ENCODE measurements around the gene TMEM176A. TPM values are rescaled to one million over a fixed set of nuclear protein-coding genes. Genes with fewer than 3 reads are reported as not detected.

Gene TMEM176A
- polyA plus RNA-seq (2013, experiment 1 of 2): 4.9 TPM
- 4.5 TPM for polyA plus RNA-seq (2013, experiment 2 of 2)

GRCh38 chr7:150800581-150801241, at the start of gene TMEM176A:
Gene TMEM176A (plus strand): TSS chr7:150800769. CDS start chr7:150801551, 782 bp downstream.
- Histone ChIP-seq H2BK12ac (ENCODE audit: low read length in 2 of 2) (no peak within 1 kb of the TSS), H3K4me2 (ENCODE audit: low read length, poor library complexity, severe bottlenecking) (no peak within 1 kb of the TSS), H4K91ac (ENCODE audit: low read length) (no peak within 1 kb of the TSS), H2AFZ (ENCODE audit: low read depth, low read length) (no peak within 1 kb of the TSS), H2AK5ac (ENCODE audit: low read length, severe bottlenecking) (no peak within 1 kb of the TSS), H3K27ac (ENCODE audit: low read length, poor library complexity, severe bottlenecking) (no peak within 1 kb of the TSS), H3K4ac (ENCODE audit: low read depth in 1 of 2, low read length in 2 of 2) (no peak within 1 kb of the TSS), H2BK15ac (ENCODE audit: low read depth, poor library complexity, severe bottlenecking) (no peak within 1 kb of the TSS), H3K9ac (ENCODE audit: low read length) (no peak within 1 kb of the TSS), H2BK120ac (ENCODE audit: low read depth, low read length) (no peak within 1 kb of the TSS), H2BK5ac (ENCODE audit: low read depth, low read length, poor library complexity, severe bottlenecking) (no peak within 1 kb of the TSS), H3K79me1 (replicated peaks; ENCODE audit: low read length, poor library complexity, severe bottlenecking) (no peaks in the 10 kb centered on the region), H3K4me1 (ENCODE audit: control insufficient read depth, insufficient read depth, low read depth, low read length) (no peaks in the 10 kb centered on the region), H3K9me3 (ENCODE audit: control insufficient read depth, low read length) (peaks cover 1% of the 10 kb centered on the region), H4K8ac (ENCODE audit: low read length) (no peak within 1 kb of the TSS), H3K27me3 (ENCODE audit: control insufficient read depth in 1 of 2, insufficient read depth in 1 of 2, low read length in 2 of 2) (peaks cover 16 to 54% of the 10 kb centered on the region in 2 experiments), H3K14ac (ENCODE audit: low read length in 2 of 2) (no peak within 1 kb of the TSS), H3K23ac (ENCODE audit: low read length in 2 of 2) (no peak within 1 kb of the TSS), H3K4me3 (ENCODE audit: insufficient read depth in 1 of 2, low read depth in 1 of 2, low read length in 2 of 2) (no peak within 1 kb of the TSS), H3K36me3 (ENCODE audit: control insufficient read depth in 1 of 2, insufficient read depth in 2 of 2, low read depth in 1 of 2, low read length in 2 of 2) (no peaks in the 10 kb centered on the region), H3K18ac (ENCODE audit: low read depth in 1 of 2, low read length in 2 of 2) (no peak within 1 kb of the TSS)
- no peak for DNase-seq
- WGBS: 10% methylated on average over 43 of the region's 54 CpGs

GRCh38 chr7:150751702-150752101, 48.9 kb upstream of the TMEM176A start:
- Histone ChIP-seq H3K4ac (ENCODE audit: low read depth in 1 of 2, low read length in 2 of 2) (no peak overlapping the region), H2AK5ac (ENCODE audit: low read length, severe bottlenecking) (no peak overlapping the region), H3K36me3 (ENCODE audit: control insufficient read depth in 1 of 2, insufficient read depth in 2 of 2, low read depth in 1 of 2, low read length in 2 of 2) (no peaks in the 10 kb centered on the region), H3K9me3 (ENCODE audit: control insufficient read depth, low read length) (no peaks in the 10 kb centered on the region), H2AFZ (ENCODE audit: low read depth, low read length) (no peak overlapping the region), H3K23ac (ENCODE audit: low read length in 2 of 2) (no peak overlapping the region), H3K79me1 (replicated peaks; ENCODE audit: low read length, poor library complexity, severe bottlenecking) (no peaks in the 10 kb centered on the region), H3K4me1 (ENCODE audit: control insufficient read depth, insufficient read depth, low read depth, low read length) (no peaks in the 10 kb centered on the region), H2BK12ac (ENCODE audit: low read length in 2 of 2) (no peak overlapping the region), H4K8ac (ENCODE audit: low read length) (no peak overlapping the region), H4K91ac (ENCODE audit: low read length) (no peak overlapping the region), H2BK15ac (ENCODE audit: low read depth, poor library complexity, severe bottlenecking) (no peak overlapping the region), H3K14ac (ENCODE audit: low read length in 2 of 2) (no peak overlapping the region), H2BK5ac (ENCODE audit: low read depth, low read length, poor library complexity, severe bottlenecking) (no peak overlapping the region), H3K18ac (ENCODE audit: low read depth in 1 of 2, low read length in 2 of 2) (no peak overlapping the region), H2BK120ac (ENCODE audit: low read depth, low read length) (no peak overlapping the region), H3K27ac (ENCODE audit: low read length, poor library complexity, severe bottlenecking) (no peak overlapping the region), H3K9ac (ENCODE audit: low read length) (no peak overlapping the region), H3K27me3 (ENCODE audit: control insufficient read depth in 1 of 2, insufficient read depth in 1 of 2, low read length in 2 of 2) (peaks cover 0 to 13% of the 10 kb centered on the region in 2 experiments), H3K4me2 (ENCODE audit: low read length, poor library complexity, severe bottlenecking) (no peak overlapping the region), H3K4me3 (ENCODE audit: insufficient read depth in 1 of 2, low read depth in 1 of 2, low read length in 2 of 2) (no peak overlapping the region)
- WGBS: 45% methylated on average over 2 of the region's 2 CpGs
- DNase-seq: no peak

GRCh38 chr7:150753239-150753638, 47.3 kb upstream of the TMEM176A start:
- DNase-seq: no peak
- Histone ChIP-seq H4K91ac (ENCODE audit: low read length) (no peak overlapping the region), H2AK5ac (ENCODE audit: low read length, severe bottlenecking) (no peak overlapping the region), H3K14ac (ENCODE audit: low read length in 2 of 2) (no peak overlapping the region), H3K36me3 (ENCODE audit: control insufficient read depth in 1 of 2, insufficient read depth in 2 of 2, low read depth in 1 of 2, low read length in 2 of 2) (no peaks in the 10 kb centered on the region), H3K4ac (ENCODE audit: low read depth in 1 of 2, low read length in 2 of 2) (no peak overlapping the region), H3K18ac (ENCODE audit: low read depth in 1 of 2, low read length in 2 of 2) (no peak overlapping the region), H3K4me3 (ENCODE audit: insufficient read depth in 1 of 2, low read depth in 1 of 2, low read length in 2 of 2) (no peak overlapping the region), H3K79me1 (replicated peaks; ENCODE audit: low read length, poor library complexity, severe bottlenecking) (no peaks in the 10 kb centered on the region), H3K27ac (ENCODE audit: low read length, poor library complexity, severe bottlenecking) (no peak overlapping the region), H3K27me3 (ENCODE audit: control insufficient read depth in 1 of 2, insufficient read depth in 1 of 2, low read length in 2 of 2) (peaks cover 0 to 11% of the 10 kb centered on the region in 2 experiments), H2AFZ (ENCODE audit: low read depth, low read length) (no peak overlapping the region), H3K9me3 (ENCODE audit: control insufficient read depth, low read length) (no peaks in the 10 kb centered on the region), H3K4me2 (ENCODE audit: low read length, poor library complexity, severe bottlenecking) (no peak overlapping the region), H2BK15ac (ENCODE audit: low read depth, poor library complexity, severe bottlenecking) (no peak overlapping the region), H2BK120ac (ENCODE audit: low read depth, low read length) (no peak overlapping the region), H3K23ac (ENCODE audit: low read length in 2 of 2) (no peak overlapping the region), H4K8ac (ENCODE audit: low read length) (no peak overlapping the region), H3K9ac (ENCODE audit: low read length) (no peak overlapping the region), H2BK12ac (ENCODE audit: low read length in 2 of 2) (no peak overlapping the region), H2BK5ac (ENCODE audit: low read depth, low read length, poor library complexity, severe bottlenecking) (no peak overlapping the region), H3K4me1 (ENCODE audit: control insufficient read depth, insufficient read depth, low read depth, low read length) (no peaks in the 10 kb centered on the region)
- WGBS: 65% methylated on average over 6 of the region's 6 CpGs

GRCh38 chr7:150753826-150754603, 46.6 kb upstream of the TMEM176A start:
- Histone ChIP-seq H3K27ac (ENCODE audit: low read length, poor library complexity, severe bottlenecking) (no peak overlapping the region), H2AFZ (ENCODE audit: low read depth, low read length) (no peak overlapping the region), H3K9me3 (ENCODE audit: control insufficient read depth, low read length) (no peaks in the 10 kb centered on the region), H3K4me3 (ENCODE audit: insufficient read depth in 1 of 2, low read depth in 1 of 2, low read length in 2 of 2) (no peak overlapping the region), H3K36me3 (ENCODE audit: control insufficient read depth in 1 of 2, insufficient read depth in 2 of 2, low read depth in 1 of 2, low read length in 2 of 2) (no peaks in the 10 kb centered on the region), H3K4ac (ENCODE audit: low read depth in 1 of 2, low read length in 2 of 2) (no peak overlapping the region), H2BK12ac (ENCODE audit: low read length in 2 of 2) (no peak overlapping the region), H3K27me3 (ENCODE audit: control insufficient read depth in 1 of 2, insufficient read depth in 1 of 2, low read length in 2 of 2) (peaks cover 0 to 3% of the 10 kb centered on the region in 2 experiments), H3K4me1 (ENCODE audit: control insufficient read depth, insufficient read depth, low read depth, low read length) (no peaks in the 10 kb centered on the region), H3K79me1 (replicated peaks; ENCODE audit: low read length, poor library complexity, severe bottlenecking) (no peaks in the 10 kb centered on the region), H3K9ac (ENCODE audit: low read length) (no peak overlapping the region), H3K4me2 (ENCODE audit: low read length, poor library complexity, severe bottlenecking) (no peak overlapping the region), H2BK120ac (ENCODE audit: low read depth, low read length) (no peak overlapping the region), H4K91ac (ENCODE audit: low read length) (no peak overlapping the region), H4K8ac (ENCODE audit: low read length) (no peak overlapping the region), H2AK5ac (ENCODE audit: low read length, severe bottlenecking) (no peak overlapping the region), H3K18ac (ENCODE audit: low read depth in 1 of 2, low read length in 2 of 2) (no peak overlapping the region), H2BK15ac (ENCODE audit: low read depth, poor library complexity, severe bottlenecking) (no peak overlapping the region), H2BK5ac (ENCODE audit: low read depth, low read length, poor library complexity, severe bottlenecking) (no peak overlapping the region), H3K14ac (ENCODE audit: low read length in 2 of 2) (no peak overlapping the region), H3K23ac (ENCODE audit: low read length in 2 of 2) (no peak overlapping the region)
- WGBS: 3% methylated on average over 1 of the region's 3 CpGs
- DNase-seq: no peak

Data from mesenchymal stem cell (in vitro differentiated cells and primary cell).